Hematopoietic multipotent progenitor cell (in vitro differentiated cells): ENCODE data around the gene GLB1L2. TPM values are rescaled to one million over a fixed set of nuclear protein-coding genes. Genes with fewer than 3 reads are reported as not detected.

Source experiments
- DNase-seq, 3 donors: peaks; one replicate each; pipeline ENCODE4 v3.0.0-alpha.2; 2011 to 2015; ENCODE audit warnings: low read depth in 2 of 3, low spot score in 2 of 3
- total RNA-seq: library from RNA; depleted of rRNA; stranded (reverse); fragments of >200 nt; gene quantifications from one replicate; pipeline ENCODE4 v1.2.3, GENCODE V29; 2012

GLB1L2 gene
- total RNA-seq, 1 donor = 1.3 TPM

GRCh38 chr11:134346101-134346975 is 14.6 kb downstream of the GLB1L2 start:
- no peak for DNase-seq

GRCh38 chr11:134346976-134347350 is 15.2 kb downstream of the GLB1L2 start:
- no peak for DNase-seq

DNA sequence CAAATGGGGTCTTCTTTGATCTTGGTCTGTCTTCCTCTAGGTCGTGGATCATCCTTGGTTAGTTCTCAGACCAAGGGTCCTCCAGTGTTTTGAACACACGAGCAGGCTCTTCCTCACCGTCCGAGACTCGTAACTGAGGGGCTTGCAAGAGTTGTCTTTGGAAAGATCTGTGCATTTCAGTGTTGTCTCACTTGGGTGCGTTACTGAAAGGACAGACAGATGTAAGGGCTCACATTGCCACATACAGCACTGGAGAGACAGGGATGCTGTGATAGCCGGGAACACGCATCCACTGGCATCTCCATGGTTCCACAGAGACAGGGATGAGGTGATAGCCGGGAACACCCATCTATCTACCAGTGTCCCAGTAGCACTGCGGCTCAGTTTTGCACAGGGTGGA is 15.7 kb downstream of the GLB1L2 start:
- no peak for DNase-seq

DNA sequence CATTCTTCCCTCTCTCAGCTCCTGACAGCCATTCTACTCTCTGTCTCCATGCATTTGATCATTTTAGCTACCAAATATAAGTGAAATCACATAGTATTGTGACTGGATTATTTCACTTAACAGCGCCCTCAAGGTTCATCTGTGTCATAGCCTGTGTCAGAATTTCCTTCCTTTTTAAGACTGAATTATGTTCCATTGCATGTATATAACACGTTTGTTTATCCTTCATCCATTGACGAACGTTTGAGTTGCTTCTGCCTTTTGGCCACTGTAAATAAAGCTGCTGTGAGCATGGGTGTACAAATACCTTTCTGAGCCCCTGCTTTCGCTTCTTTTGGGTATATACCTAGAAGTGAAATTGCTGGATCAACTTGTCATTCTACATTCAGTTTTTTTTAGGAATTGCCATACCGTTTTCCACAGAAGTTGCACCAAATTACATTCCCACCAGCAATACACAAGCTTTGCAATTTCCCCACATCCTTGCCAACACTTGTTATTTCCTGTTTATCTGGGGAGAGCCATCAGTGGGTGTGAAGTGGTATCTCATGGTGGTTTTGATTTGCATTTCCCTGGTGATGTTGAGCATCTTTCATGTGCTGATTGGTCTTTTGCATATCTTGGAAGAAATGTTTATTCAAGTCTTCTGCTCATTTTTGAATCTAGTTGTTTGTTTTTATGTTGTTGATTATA is 17.5 kb downstream of the GLB1L2 start:
- DNase-seq = no peak

GRCh38 chr11:134349802-134350355 is 18.1 kb downstream of the GLB1L2 start:
- DNase-seq = no peak

GRCh38 chr11:134350381-134350780 is 18.6 kb downstream of the GLB1L2 start:
- no peak for DNase-seq

- DNase-seq = no peak
These were observed 20.3 kb downstream of the GLB1L2 start for GRCh38 chr11:134352111-134352510.

- DNase-seq = no peak
These were observed 23.3 kb downstream of the GLB1L2 start for GRCh38 chr11:134355136-134355535.

DNA sequence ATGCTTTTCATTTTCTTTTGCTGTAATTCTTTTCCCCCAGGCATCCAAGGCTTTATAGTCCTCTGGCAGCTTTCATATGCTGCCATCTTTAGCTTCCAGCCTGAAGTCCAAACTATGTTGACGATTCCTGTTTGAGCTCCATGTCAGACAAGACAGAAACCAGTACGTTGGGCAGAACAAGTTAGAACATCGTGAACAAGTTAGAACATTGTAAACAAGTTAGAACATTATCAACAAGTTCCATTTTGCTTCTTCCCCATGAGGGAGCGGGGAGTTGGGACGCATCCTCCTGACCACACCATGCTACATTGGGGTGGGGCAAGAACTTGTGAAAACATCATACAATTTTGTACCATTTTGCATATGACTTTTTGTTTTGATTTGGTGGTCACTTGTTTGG is 23.9 kb downstream of the GLB1L2 start:
- no peak for DNase-seq

DNA sequence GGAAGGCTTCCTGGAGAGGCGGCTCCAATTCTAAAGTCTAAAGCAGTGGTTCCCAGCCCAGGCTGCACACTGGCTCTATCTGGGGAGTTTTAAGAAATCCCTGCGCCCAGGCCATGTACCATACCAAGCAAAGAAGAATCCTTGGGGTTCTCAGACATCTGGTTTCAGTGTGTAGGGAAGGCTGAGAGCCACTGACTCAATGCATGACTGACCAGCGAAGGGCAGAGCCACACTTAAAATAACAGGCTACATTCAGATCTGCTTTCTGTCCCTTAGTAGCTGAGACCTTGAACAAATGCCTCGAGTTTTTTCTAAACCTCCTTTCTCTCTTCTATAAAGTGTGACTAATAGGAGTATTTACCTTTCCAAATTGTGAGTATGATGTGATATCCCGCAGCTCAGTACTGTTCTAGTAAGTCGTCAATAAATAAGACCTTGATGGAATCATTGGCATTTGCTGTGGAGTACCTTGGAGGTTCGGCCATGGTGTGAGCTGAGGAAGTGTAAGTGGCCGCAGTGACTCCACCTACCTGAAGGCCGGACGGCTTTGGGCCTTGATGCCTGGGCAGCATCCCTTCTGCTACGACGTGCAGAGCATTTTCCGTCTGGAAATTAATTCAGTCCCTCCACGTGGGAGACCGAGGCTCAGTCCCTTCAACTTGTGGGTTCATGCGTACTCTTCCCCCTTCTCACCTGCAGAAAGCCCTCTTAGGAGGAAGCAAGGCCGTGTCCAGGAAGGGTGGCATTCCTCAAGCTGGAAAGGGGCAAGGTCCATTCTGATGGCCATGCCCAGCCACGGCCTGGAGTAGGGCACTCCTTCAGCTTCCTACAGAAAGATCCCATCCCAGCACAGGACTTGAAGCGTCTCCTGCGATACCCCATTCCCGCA is 25.1 kb downstream of the GLB1L2 start:
- DNase-seq = no peak

GRCh38 chr11:134357545-134357839 is 25.7 kb downstream of the GLB1L2 start:
- DNase-seq = no peak

DNA sequence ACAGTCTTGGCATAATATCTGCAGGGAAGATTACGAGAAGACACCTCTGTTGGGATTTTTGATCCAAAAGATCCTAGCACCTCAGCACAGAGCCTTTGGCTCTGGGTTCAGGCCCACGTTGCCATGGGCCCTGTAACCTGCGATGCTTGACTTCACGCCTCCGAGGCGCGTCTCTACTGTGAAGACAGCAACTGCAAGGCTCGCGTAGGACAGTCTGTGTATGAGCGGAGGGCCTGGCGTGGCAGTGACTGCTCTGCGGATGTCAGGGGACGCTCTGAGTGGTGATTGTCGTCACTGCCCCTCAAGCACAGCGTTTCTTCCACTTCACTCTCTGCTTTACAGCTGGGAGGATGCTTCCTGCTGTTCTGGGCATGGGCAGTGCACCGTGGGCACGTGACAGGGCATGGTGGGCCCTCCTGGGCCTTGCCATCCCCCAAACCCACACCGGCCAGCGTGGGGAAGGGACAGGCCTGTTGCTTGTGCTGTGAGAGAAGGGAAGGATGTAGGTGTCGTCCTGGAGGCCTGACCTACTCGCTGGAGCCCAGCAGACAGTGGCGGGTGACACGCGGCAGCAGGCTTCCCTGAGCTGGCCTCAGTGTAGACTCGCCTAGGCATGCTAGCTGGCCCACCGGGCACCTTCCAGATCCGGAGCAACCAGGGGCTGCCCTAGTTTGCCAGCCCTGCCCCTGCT is 26.5 kb downstream of the GLB1L2 start:
- DNase-seq = no peak

GRCh38 chr11:134358856-134359490 is 27.2 kb downstream of the GLB1L2 start:
- DNase-seq = no peak

DNA sequence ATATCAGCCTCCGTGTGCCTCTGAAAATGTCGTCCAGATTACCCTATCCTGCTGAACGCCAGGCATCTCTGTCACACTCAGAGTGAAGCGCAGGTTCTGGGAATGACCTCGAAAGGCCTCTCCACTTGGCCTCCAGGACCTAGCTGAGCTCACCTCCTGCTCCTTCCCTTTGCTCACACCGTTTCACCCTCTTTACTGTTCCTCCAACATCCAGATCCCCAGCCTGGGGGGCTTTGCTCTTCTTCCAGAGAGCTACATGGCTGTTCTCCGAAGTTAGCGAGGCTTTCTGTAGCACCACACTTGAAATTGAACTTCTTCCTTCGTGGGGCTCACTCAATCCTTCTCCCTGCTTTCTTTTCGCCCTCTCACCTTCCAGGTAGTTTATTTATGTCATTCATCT is 27.9 kb downstream of the GLB1L2 start:
- no peak for DNase-seq

- peak; percentile 37 to 77 (median 62) for DNase-seq
These were observed 28.5 kb downstream of the GLB1L2 start for GRCh38 chr11:134360050-134360835.

DNA sequence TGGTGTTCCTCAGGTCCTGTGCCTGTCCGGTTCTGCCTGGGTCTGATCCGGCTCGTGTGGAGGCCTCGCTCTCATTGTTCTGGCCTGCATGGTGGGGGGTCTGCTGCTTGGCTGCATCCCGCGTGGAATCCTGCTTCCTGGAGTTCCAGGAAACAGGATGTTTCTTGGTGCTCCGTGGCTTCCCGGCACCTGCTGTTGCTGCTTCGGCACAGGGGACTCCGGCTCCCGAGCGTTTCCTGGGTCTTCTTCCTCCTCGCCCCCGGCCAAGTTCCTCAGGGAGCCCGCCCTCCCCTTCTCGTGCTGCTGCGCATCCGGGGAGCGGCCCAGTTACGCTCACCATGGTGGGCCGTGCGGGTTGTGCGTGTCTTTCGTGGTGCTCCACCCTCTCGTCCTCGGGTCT is 29.9 kb downstream of the GLB1L2 start:
- no peak for DNase-seq

- no peak for DNase-seq
These were observed 30.6 kb downstream of the GLB1L2 start for GRCh38 chr11:134362192-134362901.

- DNase-seq = no peak
These were observed 31.4 kb downstream of the GLB1L2 start for GRCh38 chr11:134363161-134363560.

DNA sequence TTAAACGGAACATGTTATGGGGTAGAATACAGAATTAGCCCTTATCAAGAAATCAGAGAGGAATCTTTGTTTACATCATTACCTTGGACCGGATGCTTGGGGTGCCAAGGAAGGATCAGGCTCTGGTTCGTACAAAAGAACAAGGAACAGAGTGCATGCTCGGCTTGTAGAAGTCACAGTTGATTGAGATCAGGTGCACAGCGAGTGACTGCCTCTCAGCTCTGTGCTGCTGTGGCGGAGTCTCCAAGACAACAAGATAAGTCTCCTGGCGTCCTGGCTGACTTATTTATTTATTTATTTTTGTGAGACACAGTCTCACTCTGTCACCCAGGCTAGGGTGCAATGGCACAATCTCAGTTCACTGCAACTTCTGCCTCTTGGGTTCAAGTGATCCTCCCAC is 31.8 kb downstream of the GLB1L2 start:
- DNase-seq = no peak
